ENCODE data around the gene HPCA.

DNA sequence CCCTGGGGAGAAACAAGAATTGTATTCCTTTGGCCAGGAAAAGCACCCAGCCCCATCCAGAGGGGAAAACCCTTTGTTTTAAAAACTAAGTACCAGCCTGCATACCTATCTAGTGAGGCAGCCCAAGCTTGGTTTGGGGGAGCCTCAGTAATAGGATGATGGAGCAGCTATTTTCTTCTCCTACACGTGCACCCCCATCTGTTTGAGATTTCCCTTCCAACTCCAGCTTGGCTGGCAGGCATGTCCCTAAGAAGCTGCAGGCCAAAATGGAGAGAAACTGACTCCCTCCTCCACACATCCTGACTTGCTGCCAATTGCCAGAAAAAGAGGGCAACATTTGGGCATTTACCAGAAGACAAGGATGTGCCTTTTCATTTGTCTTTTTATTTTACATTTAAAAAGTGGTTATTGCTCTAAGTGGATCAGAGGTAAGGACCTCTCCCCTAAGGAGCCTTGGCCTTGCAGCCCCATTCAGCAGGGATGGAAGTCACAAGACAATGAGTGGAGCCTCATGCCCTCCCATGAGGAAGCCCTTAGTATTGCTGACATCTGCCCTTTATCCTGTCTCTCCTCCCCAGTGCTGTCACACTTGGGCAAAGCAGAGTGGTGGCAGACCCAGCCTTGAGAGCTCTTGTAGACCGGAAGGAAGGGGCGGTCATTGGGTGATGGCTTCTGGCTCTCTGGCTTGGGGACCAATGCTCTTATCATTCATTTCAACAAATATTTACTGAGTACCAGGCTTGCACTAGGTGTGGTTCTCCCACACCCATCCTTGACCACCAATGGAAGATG is 24.2 kb upstream of the HPCA start:
- TF ChIP-seq, protein P1, sequence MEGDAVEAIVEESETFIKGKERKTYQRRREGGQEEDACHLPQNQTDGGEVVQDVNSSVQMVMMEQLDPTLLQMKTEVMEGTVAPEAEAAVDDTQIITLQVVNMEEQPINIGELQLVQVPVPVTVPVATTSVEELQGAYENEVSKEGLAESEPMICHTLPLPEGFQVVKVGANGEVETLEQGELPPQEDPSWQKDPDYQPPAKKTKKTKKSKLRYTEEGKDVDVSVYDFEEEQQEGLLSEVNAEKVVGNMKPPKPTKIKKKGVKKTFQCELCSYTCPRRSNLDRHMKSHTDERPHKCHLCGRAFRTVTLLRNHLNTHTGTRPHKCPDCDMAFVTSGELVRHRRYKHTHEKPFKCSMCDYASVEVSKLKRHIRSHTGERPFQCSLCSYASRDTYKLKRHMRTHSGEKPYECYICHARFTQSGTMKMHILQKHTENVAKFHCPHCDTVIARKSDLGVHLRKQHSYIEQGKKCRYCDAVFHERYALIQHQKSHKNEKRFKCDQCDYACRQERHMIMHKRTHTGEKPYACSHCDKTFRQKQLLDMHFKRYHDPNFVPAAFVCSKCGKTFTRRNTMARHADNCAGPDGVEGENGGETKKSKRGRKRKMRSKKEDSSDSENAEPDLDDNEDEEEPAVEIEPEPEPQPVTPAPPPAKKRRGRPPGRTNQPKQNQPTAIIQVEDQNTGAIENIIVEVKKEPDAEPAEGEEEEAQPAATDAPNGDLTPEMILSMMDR (IDR thresholded peaks at IDR 0.05): no peak
- no peak for TF ChIP-seq POLR2A (IDR thresholded peaks at IDR 0.05)
